Stimulated activated CD4-positive, alpha-beta T cell treated with anti-CD3 and anti-CD28 coated beads, TNF-alpha, amount 100 ng/mL, for 48 hours (primary cell): ENCODE results near the gene STXBP6.

ENCODE experiments used
- DNase-seq, 3 donors: peaks; one replicate each; pipeline ENCODE4 v3.0.0-alpha.2; 2020; ENCODE audit warnings: low read depth in 3 of 3

STXBP6 gene

DNA sequence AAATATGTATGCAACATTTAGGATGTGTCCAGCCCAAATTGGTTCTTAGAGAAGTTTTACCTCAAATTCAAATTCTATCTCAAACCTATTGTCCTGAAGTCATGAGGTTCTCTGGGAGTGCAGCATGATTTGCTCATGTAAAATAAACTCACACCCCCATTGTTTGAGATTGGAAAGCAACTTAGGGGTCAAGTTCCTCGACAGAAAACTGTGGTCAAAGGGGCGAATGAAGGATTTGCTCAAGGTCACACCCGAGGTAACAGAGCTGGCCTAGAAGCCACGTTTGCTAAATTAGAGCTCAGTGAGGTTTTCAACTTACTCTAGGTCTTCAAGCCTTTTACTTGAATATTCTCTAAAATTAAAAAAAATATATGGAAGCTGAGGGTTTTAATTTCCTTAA lies 218.3 kb downstream of the STXBP6 start:
- no peak for DNase-seq

DNA sequence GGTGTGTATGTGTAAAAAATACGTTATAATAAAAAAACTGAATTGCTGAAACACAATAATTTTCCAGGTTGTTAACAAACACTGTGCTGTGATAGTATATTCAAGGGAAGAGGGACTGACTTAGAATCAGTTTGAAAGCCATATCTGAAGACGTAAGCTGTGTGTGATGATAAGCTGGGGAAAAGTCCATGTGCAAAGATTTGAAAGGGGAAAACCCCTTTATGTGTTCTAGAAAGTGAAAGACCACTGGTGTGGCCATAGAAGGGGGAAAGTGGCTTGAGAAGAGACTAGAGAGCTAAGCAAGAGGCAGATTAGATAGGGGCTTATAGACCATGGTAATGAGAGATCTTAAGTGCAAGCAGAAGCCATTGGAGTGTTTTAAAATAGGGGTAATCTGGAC lies 220.1 kb downstream of the STXBP6 start:
- no peak for DNase-seq

DNA sequence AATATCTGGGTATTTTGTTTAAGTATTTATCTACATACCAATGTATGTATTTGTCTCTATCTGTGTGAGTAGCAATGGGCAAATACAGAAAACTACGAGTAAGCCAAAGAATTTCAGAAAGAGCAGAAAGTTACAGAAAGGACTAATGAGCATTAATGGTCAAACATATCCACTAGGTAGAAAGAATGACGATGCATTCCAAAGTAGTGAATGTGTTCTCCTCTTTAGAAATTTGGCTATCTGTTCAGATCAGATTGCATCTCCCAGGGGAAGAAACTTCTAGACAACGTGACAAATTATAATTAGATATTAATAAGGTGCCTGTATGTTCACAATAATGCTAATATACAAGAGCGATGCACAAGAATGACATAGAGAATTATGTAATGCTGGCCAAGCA lies 221.5 kb downstream of the STXBP6 start:
- no peak for DNase-seq

DNA sequence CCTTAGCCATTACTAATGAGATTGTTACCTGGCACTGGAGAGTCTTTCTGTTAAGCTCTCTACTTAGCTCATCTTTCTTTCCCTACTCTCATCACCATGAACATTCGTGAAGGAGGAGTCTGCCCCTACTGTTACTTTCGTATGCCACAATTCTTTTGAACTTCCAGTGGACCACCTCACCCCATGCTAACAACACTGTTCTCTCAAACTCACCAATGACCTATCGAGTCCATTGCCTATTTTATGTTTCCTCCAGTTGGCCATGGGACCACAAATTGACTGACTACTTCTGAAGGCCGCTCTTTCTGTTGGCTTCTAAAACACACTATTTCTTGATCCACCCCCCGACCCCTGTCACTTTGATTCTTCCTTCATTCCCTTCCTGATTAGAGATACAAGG lies 223.6 kb downstream of the STXBP6 start:
- DNase-seq = no peak

DNA sequence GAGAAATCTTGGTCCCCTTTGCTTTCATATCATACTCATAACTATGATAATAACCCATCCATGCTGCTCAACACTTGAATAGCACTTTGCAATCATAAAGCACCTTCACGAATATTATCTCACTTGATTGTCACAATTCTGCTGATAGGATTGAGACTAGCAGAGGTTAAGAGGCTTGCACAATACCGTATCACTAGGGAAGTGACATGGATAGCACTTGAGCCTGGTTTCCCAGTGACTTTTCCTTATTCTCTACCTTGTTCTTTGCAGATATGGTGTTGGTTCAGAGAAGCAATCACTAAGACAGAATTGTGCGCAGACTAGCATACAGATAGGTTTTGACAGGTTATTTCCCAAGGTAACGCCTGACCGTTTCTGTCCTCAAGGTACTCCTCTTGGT lies 229.3 kb downstream of the STXBP6 start:
- DNase-seq = no peak

DNA sequence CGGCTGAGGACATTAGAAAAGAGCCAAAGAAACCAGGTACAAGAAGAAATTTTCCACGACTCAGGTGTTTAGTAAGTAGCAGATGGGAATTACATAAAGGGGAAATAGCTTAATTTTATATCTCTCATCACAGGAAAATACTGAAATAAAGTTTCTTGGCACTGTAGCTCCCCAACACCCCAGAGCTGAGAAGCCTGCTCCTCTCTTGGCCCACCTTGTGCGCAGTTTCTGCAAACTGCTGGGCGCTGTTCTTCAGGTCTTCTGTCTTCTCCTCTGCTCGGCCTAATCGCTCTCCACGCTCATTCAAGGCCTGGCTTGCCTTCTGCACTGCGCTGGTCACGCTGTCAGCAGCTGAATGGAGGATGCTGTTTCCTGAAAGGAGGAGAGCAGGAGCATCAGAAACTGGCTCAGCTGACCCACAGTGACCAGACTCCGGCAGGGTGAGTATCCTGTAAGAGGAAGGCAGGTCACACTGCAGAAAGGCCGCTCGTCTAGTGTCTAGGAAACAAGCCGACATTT lies 231.1 kb downstream of the STXBP6 start:
- DNase-seq = no peak

DNA sequence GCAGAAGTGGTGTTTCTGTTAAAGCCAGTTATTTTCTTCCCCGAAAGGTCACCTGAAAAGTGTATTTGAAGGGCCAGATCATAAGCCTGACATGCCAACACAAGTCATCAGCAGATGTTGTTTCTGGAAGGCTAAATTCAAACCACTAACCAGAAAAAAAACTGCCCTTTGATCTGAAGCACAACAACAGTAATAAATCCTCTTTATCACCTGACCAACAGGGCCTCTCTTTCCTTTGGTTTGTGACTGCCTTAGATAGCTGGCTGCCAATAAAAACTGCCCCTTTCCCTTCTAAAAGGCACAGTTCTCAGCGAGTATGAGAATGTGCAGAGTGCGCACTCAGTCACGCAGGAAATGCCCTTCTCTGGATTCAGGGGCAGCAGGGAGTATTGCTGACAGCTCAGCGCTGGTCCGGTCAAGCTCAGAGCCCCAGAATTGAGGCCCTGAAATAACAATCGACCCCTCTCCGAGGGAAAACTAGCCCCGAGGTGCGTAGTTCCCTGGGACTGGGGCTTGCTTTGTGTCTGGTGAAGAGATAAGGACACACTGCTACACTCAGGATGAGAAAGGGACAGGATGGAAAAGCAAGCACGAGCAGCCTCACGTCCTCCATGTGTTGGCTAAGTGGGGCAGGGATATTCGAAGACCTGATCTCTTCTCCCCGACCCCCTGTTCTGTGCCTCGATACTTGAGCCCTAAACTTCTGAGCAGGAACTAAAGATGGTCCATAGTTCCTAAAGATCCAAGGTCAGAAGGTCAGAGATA lies 231.7 kb downstream of the STXBP6 start:
- no peak for DNase-seq

DNA sequence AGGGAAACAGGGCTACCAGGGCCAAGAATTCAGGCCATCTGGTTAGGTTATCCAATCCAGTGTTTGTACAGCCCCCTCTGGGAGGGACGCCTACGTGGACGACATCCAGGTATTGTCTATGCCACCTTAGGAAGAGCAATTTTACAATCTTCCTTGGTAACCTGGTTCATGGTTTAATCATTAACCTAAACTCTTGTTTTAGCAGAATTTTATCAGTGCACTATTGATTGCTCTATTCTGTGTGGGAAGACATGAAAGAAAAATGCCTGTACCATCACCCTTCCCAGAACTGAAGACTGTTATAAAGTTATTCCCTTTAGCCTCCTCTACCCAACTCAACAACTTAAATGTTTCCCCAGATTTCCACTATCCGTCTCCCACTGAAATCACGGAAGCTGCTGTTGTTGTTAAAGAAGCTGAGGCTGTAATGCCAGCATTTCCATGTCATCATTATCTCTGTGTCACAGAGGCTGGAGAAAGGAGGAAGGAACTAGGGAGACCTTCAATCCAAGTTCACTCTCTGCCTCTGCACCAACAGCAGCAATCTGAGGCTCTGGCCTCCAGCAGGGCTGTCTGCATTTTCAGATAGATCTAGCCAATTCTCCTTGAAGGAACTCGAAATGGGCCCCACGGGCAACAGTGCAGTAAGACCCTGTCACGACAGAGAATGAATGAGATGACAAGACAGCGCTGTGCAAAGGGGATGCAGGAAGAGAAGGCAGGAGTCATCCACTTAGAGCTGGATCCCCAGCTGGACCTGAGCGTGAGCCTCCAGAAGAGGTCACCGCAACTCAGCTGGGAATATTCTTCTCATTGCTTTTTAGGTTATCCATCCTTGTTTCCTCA lies 232.5 kb downstream of the STXBP6 start:
- DNase-seq = no peak

DNA sequence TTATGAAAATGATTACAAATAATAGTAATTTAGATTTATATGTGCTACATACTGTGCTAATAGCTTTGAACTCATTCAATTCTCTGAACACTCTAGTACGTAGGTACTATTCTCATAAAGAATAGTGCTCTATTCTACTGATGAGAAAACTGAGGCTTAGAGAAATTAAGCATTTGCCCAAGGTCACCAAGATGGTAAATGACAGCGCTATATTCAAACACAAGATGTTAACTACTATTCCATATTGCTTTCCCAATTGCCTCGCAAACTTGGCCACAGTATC lies 233.1 kb downstream of the STXBP6 start:
- DNase-seq = no peak

DNA sequence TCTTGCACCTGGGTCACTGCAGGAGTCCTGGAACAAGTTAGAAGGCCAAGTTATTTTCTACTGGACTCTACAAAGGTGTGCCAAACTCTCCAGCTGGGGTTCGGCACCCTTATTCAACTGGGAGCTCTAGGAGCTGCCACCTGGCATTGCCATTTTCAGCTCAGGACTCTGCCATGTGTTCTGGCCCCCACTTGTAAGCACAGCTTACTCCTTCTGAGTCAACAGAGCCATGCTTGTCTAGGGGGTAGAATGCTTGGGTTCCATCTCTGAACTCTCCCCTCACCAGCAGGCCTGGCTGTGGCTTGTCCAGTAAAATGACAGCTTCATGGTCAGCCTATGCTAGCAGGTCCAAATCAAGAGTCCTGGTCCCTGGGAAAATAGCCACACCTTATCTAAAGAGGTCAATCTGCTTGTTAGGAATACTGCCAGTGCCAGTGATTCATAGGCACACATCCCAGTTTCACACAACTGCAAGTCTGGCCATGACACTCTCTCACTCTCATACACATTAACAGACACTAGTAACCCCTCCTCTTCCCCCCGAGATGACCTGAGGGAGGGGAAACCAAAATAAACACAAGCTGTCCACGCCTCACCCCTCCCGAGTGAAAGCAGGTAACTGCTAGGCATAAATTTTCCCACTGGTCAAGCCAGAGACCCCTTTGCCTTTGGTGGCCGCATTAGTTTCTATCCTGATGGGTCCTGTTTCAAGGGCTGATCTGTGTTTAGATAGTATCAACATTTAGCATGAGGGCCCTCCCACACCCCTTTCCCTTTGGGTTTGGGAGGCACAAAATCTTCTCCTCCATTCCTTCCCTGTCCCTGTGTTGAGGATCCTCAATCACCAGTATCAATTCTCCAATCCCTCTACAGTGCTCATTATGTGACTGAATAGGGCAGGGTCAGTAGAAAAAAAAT lies 233.7 kb downstream of the STXBP6 start:
- DNase-seq = no peak

DNA sequence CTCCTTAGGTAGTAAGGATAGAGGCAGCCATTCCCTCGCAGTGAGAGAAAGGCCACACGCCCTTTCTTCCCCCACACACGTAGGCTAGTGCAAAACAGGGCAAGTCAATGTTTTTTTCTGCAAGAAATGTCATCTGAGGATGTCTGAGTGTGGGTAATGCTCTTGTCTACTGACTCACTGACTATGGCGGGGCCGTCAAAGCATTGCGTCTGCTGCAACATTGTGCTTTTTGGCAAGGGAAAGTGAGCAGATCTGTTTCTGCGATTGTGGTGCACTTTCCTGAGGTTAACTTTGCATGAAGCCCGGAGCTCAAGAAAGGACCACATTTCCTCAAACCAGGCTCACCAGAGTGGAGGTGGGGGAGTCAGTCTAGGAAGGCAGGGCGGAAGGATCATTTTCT lies 234.4 kb downstream of the STXBP6 start:
- no peak for DNase-seq

DNA sequence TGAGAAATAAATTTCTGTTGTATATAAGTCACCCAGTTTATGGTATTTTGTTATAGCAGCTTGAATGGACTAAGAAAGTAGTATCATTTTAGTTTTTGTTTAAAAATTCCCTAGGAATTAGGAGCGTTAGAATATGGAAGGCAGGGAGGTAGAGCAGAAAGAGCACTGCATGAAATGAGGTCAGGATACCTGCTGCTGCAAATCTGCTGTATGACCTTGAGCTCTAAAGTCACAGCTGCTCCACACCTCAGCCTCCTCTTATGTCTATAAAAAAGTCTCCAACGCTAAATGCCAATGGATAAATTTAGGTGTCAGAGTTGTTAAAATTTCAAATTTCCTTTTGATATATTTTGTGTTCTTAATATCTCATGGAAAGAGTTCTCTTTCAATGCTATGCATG lies 235.0 kb downstream of the STXBP6 start:
- DNase-seq = no peak

DNA sequence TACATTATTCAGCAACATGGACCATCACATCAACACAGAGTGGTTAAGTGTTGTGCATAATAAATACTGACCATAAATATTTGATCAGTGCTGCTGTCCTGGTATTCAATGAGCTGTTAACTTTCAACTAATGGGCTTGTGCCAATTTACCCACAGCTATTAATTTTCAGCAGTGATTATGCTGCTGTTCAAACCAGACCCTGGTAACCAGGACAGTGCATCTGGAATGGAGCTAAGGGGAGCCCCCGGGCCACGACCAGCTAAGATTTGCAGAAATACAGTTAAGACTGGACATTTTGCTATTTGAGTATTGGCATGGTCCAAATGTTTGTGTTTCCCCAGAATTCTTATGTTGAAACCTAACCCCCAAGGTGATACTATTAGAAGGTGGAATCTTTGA lies 235.6 kb downstream of the STXBP6 start:
- DNase-seq = no peak

DNA sequence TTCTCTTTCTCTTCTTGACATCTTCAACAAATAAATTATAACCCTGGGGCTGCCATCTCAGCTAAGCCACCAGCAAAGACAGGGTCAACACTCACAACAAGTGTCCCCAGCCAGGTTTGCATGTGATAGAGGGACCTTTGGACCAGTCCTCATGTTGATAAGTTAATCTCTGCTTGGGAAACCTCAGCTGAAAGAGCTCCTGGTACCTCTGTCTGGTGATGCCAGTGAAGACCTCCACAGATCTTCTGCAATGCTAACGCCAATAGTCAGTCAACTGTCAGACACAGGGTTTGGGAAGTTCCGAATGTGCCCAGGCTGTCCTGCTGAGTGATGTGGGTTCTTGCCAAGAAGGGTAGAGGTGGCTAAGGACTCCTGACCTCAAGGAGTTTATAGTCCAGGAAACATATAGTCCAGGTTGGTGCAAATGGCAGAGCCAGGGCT lies 236.1 kb downstream of the STXBP6 start:
- DNase-seq = no peak

DNA sequence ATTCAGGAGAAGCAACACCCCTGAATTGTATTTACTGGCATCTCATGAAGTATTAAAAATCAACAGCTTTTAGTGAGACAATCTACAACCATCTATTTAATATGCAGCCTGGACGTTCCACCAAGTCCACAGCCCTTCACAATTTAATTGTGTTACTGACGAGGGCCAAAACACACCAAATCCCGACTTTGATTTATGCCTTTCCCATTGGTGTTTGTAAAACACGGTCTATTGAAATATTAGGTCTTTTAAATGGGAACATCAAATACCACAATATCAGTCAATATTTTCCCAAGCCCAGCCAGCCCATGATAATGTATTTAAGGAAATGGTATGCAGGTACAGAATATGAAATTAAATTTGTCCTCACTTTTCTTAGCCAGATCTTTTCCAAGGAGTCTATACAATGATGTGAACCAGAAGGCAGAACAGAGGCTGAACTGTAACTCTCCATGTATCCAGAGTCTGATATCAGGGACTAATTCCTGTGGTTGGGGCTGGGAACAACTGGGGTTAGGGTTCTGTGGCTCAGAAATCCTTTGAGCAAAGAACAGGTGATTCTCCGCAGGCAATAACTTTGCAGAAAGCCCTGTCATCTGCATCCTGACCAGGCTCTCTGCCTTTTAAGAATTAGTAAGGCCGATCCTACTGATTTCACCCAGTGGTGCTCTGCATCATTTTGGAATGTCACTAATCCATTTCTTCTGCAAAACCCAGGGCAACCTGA lies 236.7 kb downstream of the STXBP6 start:
- no peak for DNase-seq

DNA sequence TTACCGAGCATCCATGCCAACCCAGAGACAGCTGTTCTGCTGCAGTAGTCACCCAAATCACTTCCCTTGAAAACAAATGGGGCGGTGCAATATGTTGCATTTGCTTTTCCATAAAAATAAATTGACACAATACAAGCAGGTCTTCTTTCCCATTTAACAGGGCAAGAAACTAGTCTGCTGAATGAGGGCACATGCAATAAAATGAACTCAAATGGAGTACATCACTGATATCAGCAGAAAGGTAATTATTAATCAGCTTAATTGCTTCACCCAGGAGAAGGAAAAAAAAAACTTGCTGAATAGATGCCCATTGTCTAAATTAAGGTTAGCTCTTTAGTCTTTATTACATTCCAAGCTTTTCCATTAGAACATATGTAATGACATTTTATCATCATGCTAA lies 240.8 kb downstream of the STXBP6 start:
- no peak for DNase-seq

DNA sequence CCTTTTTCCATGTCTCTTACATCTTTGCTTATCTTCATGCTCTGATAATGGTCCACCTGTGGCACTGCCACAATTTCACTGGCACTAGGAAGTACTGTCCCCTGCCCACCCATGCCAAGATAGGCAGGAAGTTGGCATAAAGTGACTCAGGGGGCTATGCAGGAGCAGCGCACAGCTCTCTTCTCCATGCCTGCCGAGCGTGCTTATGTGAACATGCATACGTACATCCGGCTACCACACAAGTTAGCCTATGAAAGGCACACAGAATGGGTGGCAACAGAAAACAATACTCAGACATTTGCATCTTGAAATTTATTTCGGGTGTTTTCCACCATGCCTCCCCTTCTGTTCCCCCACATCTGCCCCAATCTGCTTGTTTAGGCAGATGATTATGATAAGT lies 241.5 kb downstream of the STXBP6 start:
- DNase-seq = no peak

DNA sequence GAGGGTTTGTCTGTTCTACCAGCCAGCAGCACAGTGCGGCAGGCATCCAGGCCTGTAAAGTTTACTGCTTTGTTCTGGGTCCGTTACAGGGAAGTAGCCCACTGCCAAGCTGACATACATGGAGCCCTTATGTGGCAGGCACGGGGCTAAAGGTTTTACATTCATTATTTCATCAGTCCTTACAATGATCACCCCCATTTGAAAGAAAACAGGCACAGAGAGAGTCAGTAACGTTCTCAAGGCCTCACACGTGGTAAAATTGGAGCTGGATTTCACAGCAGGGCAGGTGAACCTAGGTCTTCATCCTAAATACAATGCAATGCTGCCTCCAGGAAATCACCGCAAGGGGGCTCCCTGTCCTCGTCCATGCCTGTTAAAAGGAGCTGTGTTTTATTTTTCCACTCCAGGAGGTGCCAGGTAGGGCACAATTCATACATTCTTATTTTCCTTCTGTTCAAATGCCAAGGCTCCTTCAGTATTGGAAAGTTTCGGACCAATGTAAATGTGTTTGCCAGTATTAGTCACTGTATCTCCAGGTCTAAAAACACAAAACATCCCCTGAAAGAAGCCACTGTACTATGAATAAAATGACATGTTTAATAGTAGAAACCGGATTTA lies 243.8 kb downstream of the STXBP6 start:
- DNase-seq = peak in 2 of 3 donors; percentile 3 to 38

DNA sequence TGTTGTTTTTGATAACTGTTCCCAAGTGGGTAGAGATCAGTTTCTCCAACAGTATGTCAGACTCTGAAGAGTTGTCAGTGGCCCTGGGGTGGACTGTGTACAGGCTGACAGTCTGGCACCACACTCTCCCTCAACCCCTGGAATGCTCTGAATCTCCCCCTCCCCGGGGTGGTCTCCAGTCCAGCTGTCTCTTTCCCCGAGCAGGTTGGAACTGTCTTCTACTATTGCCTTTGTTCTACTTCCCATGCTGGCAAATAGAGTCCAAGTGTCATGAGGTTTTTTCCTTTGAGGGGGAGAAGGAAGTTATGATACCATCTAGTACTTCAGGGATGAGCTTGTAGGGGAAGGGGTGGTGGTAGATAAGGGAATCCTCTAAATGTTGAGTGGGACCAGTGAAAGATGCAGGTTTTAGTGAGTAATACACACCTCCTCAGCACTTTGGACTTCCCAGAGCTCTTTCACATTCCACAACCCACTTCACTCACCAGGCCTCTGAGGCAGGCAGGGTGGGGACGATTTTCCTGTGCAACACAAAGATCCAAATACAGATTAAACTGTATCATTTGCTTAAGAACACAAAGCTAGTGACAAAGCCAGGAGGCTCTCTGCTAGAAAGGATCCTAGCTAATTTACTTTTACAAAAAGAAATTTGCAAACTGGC lies 245.3 kb downstream of the STXBP6 start:
- DNase-seq = no peak

DNA sequence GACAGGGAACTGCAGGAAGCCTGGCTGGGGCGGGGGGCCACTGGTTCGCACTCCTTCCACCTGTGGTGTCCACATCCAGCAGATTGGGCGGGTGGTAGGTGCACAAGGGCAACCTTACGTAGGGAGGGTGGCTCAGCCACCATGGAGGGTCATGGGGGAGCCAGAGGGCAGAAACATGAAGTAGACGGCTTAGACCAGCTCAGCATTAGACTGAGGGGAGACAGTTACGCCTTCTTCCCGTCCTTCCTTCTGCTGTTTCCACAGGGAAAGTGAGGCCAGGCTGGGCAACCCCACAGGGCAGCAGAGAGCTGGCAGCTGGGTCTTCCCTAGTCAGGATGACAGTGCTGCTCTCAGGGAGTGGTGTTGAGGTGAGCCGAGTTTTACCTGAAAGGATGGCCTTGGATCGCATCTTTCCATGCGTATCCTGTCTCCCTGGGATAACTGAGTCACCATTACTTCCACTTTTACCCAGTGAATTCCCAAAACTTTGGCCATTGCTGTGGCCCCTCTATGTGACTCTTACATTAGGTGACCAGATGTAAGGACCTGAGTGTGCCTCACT lies 245.9 kb downstream of the STXBP6 start:
- DNase-seq = no peak
